ENCODE data around the gene SPOCK1.

DNA sequence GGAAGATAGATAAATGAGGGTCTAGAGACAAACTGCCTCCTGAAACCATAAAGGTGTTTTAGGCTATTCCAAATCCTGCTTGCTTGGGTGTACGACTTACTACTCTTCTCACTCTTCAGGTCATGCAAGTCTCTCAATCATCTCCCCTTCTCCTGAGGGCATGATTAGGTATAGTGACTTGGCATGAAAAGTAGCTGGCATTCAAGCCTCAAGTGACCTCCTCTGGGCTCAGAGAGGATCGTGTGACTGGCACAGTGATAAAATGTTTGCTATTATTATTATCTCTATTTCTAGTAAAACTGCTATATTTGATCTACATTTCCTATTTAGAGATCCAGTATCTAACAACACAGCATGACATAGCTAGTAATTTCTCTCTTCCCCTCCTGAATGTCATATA is 494.8 kb downstream of the SPOCK1 start:
- TF ChIP-seq, protein P1, sequence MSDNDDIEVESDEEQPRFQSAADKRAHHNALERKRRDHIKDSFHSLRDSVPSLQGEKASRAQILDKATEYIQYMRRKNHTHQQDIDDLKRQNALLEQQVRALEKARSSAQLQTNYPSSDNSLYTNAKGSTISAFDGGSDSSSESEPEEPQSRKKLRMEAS (IDR thresholded peaks at IDR 0.05) = no peak
- TF ChIP-seq RARB (CRISPR knock-in tag; IDR thresholded peaks at IDR 0.05) (no peak), CHD2 (IDR thresholded peaks at IDR 0.05; ENCODE audit: low read length, partially characterized antibody) (no peak), POLR2A (IDR thresholded peaks at IDR 0.05; ENCODE audit: low read length) (no peak), MAFK (IDR thresholded peaks at IDR 0.05; ENCODE audit: partially characterized antibody) (no peak), EHF (CRISPR knock-in tag; IDR thresholded peaks at IDR 0.05) (no peak), JUN (IDR thresholded peaks at IDR 0.05) (no peak), HDAC2 (IDR thresholded peaks at IDR 0.05) (no peak), ESRRA (IDR thresholded peaks at IDR 0.05; ENCODE audit: borderline replicate concordance, low read length) (no peak), MAZ (IDR thresholded peaks at IDR 0.05; ENCODE audit: borderline replicate concordance, low read depth, low read length) (no peak)
- TF ChIP-seq, protein P2, sequence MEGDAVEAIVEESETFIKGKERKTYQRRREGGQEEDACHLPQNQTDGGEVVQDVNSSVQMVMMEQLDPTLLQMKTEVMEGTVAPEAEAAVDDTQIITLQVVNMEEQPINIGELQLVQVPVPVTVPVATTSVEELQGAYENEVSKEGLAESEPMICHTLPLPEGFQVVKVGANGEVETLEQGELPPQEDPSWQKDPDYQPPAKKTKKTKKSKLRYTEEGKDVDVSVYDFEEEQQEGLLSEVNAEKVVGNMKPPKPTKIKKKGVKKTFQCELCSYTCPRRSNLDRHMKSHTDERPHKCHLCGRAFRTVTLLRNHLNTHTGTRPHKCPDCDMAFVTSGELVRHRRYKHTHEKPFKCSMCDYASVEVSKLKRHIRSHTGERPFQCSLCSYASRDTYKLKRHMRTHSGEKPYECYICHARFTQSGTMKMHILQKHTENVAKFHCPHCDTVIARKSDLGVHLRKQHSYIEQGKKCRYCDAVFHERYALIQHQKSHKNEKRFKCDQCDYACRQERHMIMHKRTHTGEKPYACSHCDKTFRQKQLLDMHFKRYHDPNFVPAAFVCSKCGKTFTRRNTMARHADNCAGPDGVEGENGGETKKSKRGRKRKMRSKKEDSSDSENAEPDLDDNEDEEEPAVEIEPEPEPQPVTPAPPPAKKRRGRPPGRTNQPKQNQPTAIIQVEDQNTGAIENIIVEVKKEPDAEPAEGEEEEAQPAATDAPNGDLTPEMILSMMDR (IDR thresholded peaks at IDR 0.05) = no peak
